22Rv1 (cell line): ENCODE results near the gene SLC39A11.

Experiments
- ZFX ChIP-seq: fragments of 450-650 bp; IDR thresholded peaks from 2 replicates; pipeline ENCODE4 v1.6.1; 2017; ENCODE audit warnings: antibody characterized with exemption, borderline replicate concordance
- TF ChIP-seq, protein P1 (sequence below): fragments of 450-650 bp; IDR thresholded peaks from 2 replicates; pipeline ENCODE4 v1.5.1; 2017; ENCODE audit warnings: mild to moderate bottlenecking

DNA sequence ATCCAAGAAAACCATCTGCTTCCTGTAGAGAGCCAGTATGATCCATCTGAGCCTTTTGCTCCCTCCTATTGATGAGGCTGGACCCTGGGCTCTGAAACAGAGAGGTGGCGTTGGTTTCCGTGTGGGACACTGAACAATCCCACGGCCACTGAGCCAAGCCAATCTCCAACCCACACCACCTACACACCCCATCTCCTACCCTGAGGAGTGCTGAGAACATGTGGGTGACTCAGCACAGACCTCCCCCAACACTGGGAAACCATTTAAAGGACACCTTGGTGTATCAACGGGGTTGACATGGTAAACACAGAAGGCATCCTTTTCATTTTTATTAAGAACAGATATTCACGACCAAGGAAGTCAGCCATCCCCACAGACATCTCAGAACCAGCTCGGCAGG is 332.1 kb downstream of the SLC39A11 start:
- TF ChIP-seq, protein P1, sequence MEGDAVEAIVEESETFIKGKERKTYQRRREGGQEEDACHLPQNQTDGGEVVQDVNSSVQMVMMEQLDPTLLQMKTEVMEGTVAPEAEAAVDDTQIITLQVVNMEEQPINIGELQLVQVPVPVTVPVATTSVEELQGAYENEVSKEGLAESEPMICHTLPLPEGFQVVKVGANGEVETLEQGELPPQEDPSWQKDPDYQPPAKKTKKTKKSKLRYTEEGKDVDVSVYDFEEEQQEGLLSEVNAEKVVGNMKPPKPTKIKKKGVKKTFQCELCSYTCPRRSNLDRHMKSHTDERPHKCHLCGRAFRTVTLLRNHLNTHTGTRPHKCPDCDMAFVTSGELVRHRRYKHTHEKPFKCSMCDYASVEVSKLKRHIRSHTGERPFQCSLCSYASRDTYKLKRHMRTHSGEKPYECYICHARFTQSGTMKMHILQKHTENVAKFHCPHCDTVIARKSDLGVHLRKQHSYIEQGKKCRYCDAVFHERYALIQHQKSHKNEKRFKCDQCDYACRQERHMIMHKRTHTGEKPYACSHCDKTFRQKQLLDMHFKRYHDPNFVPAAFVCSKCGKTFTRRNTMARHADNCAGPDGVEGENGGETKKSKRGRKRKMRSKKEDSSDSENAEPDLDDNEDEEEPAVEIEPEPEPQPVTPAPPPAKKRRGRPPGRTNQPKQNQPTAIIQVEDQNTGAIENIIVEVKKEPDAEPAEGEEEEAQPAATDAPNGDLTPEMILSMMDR, result no peak
- TF ChIP-seq ZFX, result no peak
